Astrocyte of the spinal cord (primary cell): ENCODE data around the gene CNTN5.

Source experiments
- DNase-seq: peaks from one replicate; pipeline ENCODE4 v3.0.0; 2011; ENCODE audit warnings: low read depth, low spot score
- H3K4me3 ChIP-seq: 2 replicates; pipeline ENCODE4 v1.5.1; 2011; ENCODE audit warnings: low read depth, mild to moderate bottlenecking, low read length, moderate library complexity
- CTCF ChIP-seq: IDR thresholded peaks from 2 replicates; pipeline ENCODE4 v1.5.1; 2012; ENCODE audit warnings: low read depth, mild to moderate bottlenecking, low read length, inconsistent platforms
- in situ Hi-C: cut with HindIII; loops from 2 replicates; pipeline ENCODE4 v1.10.0; 2017; ENCODE audit warnings: low sequenced_read_pairs

Gene CNTN5

GRCh38 chr11:99065121-99065520 is 44.4 kb downstream of the CNTN5 start:
- no peak for DNase-seq
- H3K4me3 ChIP-seq: no peak overlapping the region
- TF ChIP-seq CTCF: no peak
- in situ Hi-C loops: no loop called here

- no peak overlapping the region for H3K4me3 ChIP-seq
- in situ Hi-C loops: no loop called here
- DNase-seq: no peak
- TF ChIP-seq CTCF: no peak
These were observed 46.0 kb downstream of the CNTN5 start for GRCh38 chr11:99066618-99067317.

GRCh38 chr11:99068832-99069231 is 48.1 kb downstream of the CNTN5 start:
- DNase-seq: no peak
- in situ Hi-C loops: no loop called here
- H3K4me3 ChIP-seq: no peak overlapping the region
- TF ChIP-seq CTCF: no peak

- in situ Hi-C loops: no loop called here
- TF ChIP-seq CTCF: peak; percentile 5
- DNase-seq: peak; percentile 37
- peak overlapping the region; percentile 55 for H3K4me3 ChIP-seq
These were observed 49.2 kb downstream of the CNTN5 start for GRCh38 chr11:99069856-99070444.

GRCh38 chr11:99079576-99079975 is 58.8 kb downstream of the CNTN5 start:
- in situ Hi-C loops: no loop called here
- TF ChIP-seq CTCF: no peak
- no peak overlapping the region for H3K4me3 ChIP-seq
- no peak for DNase-seq

- no peak for TF ChIP-seq CTCF
- no peak overlapping the region for H3K4me3 ChIP-seq
- in situ Hi-C loops: no loop called here
- no peak for DNase-seq
These were observed 59.4 kb downstream of the CNTN5 start for GRCh38 chr11:99080154-99080553.
